GM21576 (cell line): ENCODE data around the gene C1orf21.
"Not testable (repeated sequence)": the region's sequence is repeated elsewhere in the genome, so short reads cannot be mapped to it uniquely, and the experiment has no call there.

Source experiments
- ATAC-seq: cut with Tn5 transposase; IDR thresholded peaks from one replicate; pipeline ENCODE4 v1.9.1; 2021; ENCODE audit warnings: mild to moderate bottlenecking, moderate library complexity; ENCODE audit not compliant: unreplicated experiment

The C1orf21 gene

GRCh38 chr1:184590163-184590750, 203.4 kb downstream of the C1orf21 start:
- ATAC-seq: no peak

DNA sequence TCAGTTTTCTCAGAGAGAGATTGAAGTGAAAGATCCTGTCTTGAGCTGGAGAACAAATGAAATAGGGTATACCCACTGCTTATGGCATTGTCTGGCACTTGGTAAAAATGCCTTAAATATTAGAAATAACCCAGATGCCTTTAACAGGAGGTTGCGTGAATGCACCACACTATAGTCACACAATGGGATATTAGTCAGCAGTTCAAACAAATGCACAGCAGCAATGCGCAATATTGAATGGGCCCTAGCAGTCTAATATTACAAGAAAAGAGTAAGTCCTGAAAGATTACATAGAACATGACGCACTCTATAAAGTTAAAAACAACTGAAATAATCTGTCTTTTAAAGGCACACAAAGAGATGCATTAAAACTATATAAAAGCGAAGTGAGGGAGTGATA, 206.8 kb downstream of the C1orf21 start:
- no peak for ATAC-seq

GRCh38 chr1:184595596-184595995, 208.8 kb downstream of the C1orf21 start:
- ATAC-seq: no peak

DNA sequence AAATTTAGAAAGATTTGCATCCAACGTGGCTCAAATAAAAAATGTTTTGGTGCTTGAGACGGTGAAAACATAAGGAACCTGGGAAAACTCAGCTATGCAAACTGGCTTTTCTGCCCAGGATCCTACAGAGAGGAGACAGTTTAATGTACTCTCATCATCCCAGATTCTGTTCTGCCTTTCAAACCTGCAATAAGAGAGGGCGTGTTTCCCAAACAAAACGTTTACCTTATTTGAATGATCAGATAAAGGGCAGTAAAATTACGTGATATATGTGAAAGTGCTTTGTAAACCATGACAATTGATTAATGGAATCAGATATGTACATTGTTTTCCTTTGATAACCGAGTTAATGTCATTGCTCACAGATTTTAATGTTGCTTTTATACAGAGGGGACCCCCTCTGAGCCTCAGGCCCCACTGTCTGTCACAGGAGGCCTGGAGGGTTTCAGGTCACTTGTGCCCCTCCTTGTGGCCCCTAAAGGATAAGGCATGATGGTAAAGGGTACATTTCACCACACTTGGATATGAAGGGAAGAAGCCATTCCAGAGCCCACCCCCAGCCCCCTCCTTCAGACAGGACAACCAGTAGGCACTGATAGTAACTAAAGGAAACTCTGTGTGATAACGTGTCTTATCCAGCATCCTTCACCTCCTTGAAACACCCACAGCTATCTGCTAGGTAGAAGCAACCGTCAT, 210.3 kb downstream of the C1orf21 start:
- ATAC-seq: no peak

DNA sequence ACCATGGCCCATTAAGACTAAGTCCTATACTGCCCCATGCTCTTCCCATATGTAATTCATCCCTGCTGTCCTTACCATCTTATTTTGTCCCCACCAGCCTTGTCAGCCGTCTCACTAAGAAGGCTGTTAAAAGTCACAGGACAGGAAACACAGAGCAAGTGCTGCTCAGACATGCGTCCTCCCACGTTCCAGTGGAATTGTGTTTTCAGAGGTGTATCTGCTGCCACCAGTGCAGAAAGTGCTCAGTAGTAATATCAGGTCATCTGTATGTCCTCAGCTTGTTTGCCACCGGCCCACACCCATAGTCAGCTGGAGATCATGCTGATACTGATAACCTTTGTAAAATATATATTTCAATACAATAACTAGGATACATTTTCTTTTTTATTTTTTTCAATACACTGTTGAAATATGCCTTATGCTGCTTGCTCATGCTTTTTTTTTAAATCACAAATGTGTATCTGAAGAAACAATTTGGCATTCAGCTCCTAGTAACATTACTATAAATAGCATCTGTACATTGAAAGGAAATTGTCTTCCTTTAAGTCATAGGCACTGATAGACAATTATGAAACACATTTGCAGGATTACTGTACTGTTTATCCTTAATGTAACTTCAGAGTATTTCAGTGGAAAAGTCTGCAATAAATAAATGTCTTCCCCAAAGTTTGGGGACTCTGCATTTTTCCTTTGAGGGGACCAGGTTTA, 211.0 kb downstream of the C1orf21 start:
- no peak for ATAC-seq

GRCh38 chr1:184598403-184599193, 211.8 kb downstream of the C1orf21 start:
- ATAC-seq: no peak

DNA sequence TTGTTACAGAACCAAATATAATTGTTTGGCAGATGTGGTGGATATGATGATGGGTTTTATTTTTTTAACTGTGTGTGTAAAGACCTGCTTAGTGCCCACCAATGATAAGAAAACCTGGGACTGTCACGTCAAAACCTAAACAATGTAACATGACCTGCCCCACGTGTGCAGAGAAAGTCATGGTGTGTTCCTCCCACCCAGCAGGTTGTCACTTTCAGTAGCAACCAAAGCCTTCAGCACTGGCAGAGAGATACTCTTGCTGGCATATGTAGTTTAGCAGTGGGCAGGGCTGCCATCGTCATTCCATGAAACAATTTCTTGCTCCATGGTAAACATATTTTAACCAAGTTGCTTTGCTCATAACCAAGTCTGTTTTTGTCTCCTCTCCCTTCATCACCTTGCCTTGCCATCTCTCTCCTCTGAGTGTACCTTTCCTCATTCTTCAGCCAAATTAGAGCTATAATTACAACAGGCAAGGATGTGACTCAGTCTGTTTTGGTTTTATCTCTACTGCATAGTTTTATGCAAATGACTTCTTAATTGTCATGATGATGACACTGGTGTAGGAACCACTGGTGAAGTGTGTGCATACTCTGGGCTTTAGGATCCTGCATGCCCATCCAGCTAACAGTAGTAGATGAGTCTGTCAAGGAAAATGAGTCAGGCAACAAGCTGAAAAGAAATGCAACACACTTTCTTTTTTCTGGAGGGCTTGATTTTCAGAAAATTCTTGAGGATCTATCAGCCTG, 217.5 kb downstream of the C1orf21 start:
- no peak for ATAC-seq

DNA sequence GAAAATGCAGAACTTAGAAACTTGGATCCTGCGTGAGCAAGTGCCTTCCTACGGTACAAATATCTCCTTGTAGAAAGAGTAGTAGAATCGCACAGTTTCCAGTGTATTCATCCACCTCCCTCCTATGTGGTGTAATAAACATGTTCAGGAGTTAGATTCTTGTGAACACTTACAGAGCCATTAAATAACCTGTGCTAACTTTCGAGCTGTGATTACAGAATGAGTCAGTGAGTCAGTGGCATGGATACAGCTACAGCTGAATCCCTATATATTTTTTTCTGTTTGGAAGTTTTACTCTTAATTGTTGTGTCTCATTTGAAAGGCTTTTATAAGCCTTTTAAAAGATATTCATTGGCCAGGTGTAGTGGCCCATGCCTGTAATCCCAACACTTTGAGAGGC, 219.1 kb downstream of the C1orf21 start:
- no peak for ATAC-seq

GRCh38 chr1:184606786-184607185, 220.0 kb downstream of the C1orf21 start:
- ATAC-seq: no peak

DNA sequence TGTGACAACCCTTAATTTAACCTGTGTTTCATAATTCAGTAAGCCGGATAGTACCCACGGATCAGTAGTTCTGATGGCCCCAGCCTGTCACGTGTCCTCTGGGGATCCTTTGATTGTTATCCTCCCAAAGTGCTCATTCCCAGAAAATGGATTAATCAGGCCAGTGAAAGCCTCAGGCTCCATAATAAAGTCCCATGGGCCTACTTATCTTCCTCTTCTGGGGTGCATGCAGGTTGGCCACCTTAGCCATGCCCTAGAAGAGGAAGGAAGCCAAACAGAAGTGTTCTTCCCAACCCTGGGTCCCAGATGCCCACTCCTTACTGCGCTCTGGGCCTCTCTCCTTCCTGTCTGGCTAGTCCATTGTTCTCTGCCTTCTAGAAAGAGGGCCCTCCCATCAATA, 221.8 kb downstream of the C1orf21 start:
- no peak for ATAC-seq

DNA sequence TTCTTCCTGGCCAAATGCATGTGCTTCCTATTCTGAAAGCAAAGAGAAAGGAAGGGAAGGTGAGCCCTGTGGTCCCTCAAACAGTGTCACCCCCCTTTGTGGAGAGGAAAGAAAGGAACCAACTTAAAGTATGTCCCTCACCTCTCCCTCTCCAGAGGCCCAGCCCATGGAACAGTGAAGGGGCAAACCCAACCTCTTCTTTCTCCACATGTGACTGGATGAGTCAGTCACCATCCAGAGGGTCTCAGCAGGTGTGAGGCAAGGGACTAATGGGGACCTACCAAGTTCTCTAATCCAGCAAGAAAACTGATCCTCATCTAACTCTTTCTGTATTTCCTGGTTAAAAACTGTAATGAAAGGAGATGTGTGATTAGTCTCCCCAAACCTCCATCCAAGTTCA, 222.2 kb downstream of the C1orf21 start:
- ATAC-seq: no peak

DNA sequence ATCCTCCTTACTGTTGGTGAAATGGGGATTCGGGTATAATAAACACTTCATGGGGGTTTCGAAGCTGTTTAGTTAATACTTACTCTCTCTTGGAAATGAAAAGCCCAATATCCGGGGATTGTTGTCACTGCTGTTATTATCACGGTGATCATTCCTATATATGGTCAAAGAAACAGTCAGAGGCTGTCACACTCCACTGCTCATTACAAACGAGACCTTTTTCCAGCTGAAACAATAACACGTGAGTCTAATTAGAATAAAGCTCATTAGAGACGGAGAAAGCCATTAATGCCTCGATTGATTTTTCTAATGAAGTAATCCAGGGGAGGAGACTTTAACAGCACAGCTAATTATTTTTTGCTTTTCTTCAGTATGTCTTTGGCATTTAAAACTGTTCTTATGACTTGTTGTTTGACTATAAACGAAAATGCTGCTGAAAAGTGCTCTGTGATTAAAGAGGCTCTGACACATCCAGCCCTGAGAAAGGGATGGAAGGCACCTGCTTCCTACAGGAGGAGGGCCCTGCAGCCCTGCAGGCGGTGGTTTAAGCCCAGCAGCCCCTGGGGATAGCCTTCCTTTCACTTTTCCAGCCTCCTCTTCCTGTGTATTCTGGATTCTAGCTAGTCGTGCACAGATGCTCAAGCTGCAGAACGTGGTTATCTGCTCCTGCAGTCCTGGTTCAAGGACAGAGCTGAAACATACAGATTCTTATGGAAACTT, 224.2 kb downstream of the C1orf21 start:
- ATAC-seq: no peak

DNA sequence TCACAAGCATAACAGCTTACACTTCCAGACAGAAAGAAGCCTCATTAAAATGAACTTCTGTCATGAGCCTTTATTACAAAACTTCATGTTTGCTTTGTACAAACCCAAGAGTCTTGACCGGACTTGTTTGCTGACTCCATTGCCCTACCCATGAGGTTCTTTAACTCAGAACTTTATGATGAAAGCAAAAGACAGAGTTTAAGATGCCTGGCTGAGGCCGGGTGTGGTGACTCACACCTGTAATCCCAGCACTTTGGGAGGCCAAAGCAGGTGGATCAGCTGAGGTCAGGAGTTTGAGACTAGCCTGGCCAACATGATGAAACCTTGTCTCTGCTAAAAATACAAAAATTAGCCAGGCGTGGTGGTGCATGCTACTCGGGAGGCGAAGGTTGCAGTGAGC, 225.4 kb downstream of the C1orf21 start:
- ATAC-seq: not testable (repeated sequence)

GRCh38 chr1:184614667-184615066, 227.8 kb downstream of the C1orf21 start:
- ATAC-seq: no peak

GRCh38 chr1:184615301-184615700, 228.5 kb downstream of the C1orf21 start:
- ATAC-seq: no peak

DNA sequence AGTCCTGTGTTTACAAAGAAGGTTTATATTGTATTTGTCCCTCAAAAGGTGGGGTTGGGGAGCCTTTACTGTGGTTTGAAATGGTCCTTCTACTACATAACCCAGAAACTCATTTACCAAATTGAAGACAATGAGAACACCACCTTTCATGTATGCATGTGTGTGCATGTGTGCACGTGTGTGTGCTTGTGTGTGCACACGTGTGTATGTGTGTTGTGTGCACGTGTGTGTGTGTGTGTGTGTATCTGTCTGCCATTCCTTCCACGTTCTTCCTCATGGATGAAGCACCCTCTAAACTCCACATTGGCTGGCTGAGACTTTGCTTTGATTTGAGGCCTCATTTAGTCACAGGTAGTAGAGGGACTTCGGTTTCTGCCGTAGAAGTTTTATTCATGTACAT, 229.7 kb downstream of the C1orf21 start:
- ATAC-seq: no peak

DNA sequence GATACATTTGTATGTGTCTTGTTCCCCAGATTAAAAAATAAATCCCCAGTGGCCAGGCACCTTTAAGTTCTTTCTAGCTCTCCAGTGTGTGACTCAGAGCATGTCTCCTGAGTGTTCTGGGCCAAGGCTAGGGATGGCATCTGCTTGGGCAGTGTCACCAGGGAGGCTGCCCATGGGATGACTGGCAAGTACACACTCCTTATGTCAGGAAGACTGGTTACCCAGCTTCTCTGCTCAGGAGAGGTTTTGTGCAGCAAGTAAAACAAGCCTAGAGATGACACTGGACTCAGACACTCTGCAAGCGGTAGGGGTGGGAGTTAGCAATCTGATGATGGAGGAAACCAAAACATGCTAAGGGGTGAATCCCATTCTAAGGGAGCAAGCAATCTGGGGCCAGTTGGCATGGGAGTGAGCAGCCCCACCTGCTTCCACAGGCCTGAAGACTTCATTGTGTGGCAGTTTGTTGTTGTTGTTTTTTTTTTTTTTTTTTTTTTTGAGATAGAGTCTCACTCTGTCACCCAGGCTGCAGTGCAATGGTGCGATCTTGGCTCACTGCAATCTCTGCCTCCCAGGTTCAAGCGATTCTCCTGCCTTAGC, 230.7 kb downstream of the C1orf21 start:
- no peak for ATAC-seq

- no peak for ATAC-seq
Measured at GRCh38 chr1:184618851-184619250, 232.0 kb downstream of the C1orf21 start.

DNA sequence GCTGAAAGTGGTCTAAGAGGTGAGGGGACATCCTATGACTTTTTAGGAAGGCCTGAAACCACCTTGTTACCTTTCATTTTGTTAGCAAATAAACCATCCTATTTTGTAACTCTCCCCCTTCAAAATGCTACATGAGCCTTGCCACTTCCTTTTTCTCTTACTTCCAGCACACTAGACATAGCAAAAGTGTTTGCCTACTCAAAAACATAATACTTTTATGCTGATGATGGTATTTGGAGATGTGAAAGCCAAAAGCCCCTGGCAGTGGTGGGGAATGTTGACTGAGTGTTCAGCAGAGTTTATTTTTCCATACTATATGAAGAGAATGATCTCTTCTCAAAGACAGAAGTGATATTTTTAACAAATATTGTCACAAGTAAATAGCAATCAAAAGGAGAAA, 233.6 kb downstream of the C1orf21 start:
- no peak for ATAC-seq

- no peak for ATAC-seq
Measured at GRCh38 chr1:184621260-184621659, 234.4 kb downstream of the C1orf21 start.
